ENCODE measurements around the gene TRMT2A.

TRMT2A gene

GRCh38 chr22:20106205-20106848 is 10.7 kb downstream of the TRMT2A start:
- DNase-seq (ENCODE audit: low read depth in 2 of 2) = no peak

DNA sequence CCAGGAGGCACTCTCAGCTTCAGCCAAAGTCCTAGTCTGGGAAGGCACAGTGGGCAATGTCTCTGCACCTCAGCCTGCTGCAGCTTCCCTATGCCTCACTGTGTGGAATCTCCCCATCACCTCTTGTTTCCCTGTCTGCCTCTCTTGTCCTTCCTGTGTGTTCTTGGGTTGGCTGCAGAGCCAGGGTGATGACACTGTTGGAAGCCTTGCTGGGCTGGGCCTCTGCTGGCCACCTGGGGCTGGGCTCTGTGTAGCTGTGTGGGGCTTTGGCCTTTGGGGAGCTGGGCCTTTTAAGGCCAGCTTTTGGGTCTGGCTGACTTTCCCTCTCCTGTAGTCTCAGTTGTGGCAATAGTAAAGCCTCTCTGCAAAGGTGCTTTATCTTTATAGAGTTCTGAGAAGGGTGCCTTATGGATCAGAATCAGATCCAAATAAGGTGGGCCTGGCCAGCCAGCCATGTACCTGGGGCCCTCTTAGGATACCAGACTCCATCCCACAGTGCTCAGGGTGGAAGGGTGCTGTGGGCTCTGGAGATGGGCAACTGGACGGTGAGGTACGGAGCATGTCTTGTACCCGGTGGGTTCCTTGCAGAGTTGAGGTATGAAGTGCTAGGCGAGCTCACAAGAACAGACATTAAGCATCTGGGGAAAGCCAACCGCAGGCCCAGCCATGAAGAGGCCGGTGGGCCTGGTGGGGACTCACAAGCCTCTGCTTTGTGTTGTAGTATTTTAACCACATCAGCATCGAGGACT is 11.4 kb downstream of the TRMT2A start:
- DNase-seq (ENCODE audit: low read depth in 2 of 2) = no peak

DNA sequence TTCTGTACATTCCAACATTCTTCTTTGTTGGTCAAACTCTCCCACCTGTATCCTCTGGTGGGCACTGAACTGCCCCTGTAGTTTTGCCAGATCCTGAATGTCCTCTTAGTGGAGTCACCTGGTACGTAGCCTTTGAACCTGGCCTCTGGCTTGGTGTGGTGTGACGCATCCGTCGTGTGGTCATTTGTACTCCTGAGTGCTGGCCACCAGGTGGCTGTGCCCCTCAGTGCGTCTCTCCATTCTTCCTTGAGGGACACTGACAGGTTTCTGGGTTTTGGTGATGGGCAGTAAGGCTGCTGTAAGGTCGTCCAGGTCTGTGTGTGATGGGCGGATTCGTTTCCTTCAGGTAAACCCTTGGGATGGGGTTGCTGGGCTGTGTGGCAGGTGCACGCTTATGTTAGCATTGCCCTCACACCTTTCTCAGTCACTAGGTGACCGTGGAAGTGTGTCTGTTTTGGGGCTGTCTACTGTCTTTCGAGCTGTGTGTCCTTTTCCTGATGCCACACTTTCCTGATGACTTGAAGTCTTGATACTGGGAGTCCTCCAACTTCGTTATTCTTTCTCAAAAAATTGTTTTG is 14.7 kb downstream of the TRMT2A start:
- no peak for DNase-seq (ENCODE audit: low read depth in 2 of 2)

DNA sequence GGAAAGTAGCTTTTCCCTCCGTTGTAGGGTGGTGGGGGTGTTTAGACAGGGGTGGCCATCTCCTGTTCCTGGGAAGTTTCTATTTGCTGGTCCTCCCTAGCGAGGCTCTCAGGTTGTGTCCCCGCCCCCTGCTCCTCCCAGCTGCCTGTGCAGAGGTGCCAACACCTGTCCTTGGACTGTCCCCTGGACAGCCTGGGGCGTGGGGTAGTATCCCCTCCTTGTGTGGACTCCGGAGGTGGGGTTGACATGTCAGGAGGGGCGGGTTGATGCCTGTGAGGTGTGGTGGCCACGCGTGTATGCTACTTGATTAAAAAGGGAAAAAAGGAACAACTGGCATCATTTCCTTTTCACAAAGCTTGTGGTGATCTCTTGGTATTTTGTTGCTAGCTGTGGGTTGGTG is 15.4 kb downstream of the TRMT2A start:
- DNase-seq (ENCODE audit: low read depth in 2 of 2) = no peak

- DNase-seq (ENCODE audit: low read depth in 2 of 2) = no peak
Measured at GRCh38 chr22:20099099-20099711, 17.8 kb downstream of the TRMT2A start.

GRCh38 chr22:20096574-20097420 is 20.2 kb downstream of the TRMT2A start:
- DNase-seq (ENCODE audit: low read depth in 2 of 2) = no peak

GRCh38 chr22:20095521-20095920 is 21.5 kb downstream of the TRMT2A start:
- DNase-seq (ENCODE audit: low read depth in 2 of 2) = peak in 1 of 2 donors; percentile 34

DNA sequence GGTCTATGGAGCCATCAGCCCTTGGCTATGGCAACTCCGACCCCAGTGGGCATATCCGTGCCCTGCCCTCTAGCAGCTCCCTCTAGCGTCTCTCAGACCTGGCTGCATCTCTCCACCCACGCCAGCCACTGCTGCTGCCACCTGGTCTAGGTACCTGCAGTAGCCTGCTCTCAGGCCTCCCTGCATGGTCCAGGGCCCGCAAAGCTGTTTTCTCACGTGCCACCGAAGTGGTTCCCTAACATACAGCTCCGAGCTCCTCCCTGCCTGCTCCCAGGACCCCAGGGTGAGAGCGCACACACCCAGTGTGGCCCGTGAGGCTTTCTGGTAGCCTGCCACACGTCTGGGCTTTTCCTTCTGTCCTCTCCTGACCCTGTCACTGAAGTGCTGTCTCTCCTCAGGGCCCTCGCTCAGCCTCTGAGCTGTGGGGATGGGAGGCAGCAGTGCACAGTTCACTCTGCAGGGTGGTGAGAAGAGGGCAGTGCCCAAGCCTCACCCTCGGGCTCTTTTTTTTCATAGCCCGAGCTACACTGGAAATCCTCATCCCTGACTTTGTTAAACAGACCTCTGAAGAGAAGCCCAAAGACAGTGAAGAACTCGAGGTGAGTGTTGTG is 22.7 kb downstream of the TRMT2A start:
- no peak for DNase-seq (ENCODE audit: low read depth in 2 of 2)

DNA sequence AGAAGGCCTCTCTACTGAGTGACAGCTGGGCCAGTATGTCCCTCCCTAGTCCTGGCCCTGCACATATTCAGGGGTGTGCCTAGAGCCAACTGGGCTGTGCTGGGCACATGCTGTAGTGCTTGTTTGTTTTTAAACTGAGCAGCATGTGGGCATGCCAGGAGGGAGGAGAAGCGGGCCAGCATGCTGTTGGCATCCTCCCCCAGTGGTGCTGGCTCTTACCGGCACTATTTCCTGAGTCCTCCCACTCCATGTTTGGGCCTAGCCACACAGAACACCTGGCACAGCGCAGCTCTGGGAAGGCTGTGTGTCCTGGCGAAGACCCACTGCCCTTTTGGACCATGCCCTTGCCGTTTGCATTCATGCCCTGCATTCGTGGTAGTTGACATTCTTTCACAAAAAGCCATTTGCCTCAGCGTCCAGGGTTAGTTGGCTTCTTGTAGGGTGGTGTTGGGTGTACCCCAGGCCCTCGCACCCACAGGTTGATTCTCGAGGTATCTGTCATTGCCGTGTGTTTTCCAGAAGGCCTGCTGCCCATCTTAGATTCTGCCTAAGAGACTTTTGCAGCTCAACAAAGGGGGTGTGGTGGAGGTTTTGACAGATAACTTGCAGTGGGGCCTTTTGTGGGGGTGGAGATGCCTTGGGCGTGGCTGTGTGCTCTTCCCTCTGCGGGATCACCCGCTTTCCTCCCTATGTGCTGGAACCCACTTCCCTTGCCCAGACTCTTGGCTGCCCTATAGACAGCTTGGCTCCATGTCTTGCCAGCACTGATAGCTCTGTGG is 23.4 kb downstream of the TRMT2A start:
- DNase-seq (ENCODE audit: low read depth in 2 of 2) = no peak

- no peak for DNase-seq (ENCODE audit: low read depth in 2 of 2)
Measured at GRCh38 chr22:20092477-20092854, 24.6 kb downstream of the TRMT2A start.

- DNase-seq (ENCODE audit: low read depth in 2 of 2) = no peak
Measured at GRCh38 chr22:20091690-20092476, 25.1 kb downstream of the TRMT2A start.

DNA sequence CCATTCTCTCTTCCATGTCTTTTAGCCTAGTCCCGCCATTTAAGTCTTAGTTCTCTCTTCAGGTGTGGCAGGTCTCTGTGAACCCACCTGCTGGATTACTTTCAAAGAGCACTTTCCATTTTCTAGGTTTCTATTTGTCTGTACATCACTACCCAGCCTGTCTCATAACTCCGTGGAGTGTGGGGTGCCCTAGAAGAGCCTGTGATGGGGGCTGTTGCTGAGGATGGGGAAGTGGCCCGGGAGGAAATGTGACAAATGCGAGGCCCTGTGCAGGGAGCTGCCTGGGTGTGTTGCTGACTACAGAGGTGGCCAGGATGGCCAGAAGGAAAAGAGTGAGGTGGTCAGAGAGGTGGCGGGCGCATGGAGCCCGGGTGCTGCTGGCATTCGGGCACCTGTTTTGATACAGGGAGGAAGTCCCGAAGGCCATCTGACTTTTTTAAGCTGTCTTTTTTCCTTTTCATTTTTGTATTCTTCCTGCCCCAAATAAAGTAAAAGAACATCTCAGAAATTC is 26.2 kb downstream of the TRMT2A start:
- no peak for DNase-seq (ENCODE audit: low read depth in 2 of 2)

DNA sequence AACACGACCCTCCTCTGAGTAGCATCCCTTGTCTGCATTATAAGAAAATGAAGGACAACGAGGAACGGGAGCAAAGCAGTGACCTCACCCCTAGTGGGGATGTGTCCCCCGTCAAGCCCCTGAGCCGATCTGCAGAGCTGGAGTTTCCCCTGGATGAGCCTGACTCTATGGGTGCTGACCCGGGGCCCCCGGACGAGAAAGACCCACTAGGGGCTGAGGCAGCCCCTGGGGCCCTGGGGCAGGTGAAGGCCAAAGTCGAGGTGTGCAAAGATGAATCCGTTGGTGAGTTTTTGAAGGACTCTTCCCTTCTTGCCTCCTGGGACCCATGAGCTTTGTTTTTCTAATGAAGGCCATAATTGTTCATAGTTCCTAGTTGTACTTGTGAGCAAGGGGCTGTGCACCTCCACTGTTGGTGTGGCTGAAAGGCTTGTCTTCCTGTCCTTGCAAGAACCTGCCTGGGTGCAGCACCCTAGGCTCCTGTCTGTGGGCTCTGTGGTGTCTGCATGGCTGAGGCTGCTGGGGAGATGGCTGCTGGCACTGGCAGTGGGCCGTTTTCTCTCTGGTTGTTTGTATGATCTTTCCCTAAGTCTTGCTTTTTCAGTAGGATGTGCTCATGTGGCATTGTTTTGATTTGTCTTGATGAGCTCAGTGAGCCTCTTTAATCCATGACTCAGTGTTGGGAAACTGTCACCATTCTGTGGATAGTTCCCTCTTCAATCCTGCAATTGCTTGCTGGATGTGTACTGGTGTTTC is 26.9 kb downstream of the TRMT2A start:
- DNase-seq (ENCODE audit: low read depth in 2 of 2) = no peak

DNA sequence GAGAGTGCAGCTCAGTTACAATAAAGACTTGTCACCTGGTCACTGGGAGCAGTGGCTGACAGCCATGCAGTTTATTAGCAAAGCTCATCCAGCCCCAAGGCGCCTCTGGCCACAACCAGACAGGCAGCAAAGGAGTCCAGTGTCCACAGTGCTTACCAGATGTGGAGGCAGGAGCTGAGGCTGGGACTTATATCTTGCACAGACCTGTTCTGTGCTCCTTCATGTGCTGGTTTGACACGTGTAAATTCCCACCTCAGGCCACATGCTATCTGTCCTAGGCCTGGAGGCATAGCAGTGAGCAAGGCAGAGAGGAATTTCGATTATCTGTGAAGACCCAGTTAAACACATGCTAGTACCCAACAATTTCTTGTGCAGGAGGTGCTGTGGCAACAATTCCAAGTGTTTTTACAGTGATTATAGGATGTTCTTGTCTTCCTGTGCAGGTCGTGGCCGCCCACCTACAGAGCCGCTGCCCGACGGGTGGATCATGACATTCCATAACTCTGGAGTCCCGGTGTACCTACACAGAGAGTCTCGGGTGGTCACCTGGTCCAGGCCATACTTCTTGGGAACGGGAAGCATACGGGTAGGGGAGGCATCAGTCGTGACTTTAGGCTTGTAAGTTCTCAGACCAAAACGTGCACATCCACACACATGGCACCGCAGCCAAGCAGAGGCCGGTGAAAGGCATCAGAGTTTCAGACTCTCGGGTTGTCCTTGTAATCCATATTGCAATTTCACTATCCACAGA is 27.6 kb downstream of the TRMT2A start:
- DNase-seq (ENCODE audit: low read depth in 2 of 2) = no peak

DNA sequence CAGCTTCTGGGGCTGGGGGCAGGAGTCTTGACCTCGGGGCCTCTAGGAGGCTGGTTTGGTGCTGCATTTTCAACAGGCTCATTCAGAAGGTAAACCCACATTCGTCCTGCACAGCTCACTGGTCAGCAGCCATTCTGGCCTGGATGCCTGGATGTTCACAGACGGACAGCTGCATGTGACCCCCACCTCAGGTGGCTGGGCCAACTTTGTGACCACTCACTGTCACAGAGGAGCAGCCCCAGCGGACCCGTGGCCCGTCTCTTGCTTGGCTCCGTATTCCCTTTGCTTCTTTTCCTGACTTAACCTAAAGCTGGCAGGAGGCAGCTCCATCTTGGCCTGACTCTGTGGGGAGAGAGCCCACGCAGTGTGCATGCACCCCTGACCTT is 28.8 kb downstream of the TRMT2A start:
- no peak for DNase-seq (ENCODE audit: low read depth in 2 of 2)

DNA sequence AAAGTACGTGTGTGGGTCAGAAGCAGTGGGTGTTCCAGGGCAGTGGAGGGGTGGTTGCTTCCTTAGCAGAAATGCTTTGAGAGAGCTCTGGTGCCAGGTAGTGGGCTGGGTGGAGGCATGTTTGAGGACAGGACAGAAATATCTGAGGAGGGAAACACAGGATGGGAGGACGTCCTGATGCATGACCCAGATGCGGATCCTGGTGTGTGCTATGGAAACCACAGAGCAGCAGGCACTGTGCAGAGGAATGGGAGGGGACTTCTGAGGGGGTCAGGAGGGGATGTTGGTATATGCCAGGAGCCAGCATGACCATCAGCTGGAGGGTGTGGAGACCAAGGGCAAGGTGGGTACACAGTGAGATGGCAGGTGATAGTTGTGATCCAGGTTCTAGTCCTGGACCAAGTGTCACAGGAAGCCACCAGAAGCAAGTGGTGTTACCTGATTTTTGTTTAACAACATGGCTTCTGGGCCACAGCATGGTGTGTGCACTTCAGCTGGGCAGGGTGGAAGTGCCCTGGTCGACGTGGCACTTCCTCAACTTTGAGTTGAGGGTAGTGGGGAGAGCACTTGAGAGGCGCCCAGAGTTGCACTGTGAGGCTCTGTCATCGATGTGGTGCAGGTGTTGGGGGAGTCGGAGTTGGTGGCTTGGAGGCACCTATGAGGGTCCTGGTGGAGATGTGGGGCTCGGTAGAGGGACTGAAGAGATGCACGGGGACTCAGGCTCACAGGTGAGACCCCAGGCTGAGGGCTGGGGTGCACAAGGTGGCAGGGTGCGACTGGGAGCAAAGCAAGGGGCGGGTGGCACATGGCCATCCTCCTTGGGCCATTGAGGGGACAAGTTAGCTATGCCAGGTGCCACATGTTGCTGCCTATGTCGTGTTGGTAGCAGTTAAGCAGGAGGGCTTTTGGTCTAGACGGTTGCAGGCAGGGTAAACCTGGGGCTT is 29.4 kb downstream of the TRMT2A start:
- DNase-seq (ENCODE audit: low read depth in 2 of 2) = no peak

DNA sequence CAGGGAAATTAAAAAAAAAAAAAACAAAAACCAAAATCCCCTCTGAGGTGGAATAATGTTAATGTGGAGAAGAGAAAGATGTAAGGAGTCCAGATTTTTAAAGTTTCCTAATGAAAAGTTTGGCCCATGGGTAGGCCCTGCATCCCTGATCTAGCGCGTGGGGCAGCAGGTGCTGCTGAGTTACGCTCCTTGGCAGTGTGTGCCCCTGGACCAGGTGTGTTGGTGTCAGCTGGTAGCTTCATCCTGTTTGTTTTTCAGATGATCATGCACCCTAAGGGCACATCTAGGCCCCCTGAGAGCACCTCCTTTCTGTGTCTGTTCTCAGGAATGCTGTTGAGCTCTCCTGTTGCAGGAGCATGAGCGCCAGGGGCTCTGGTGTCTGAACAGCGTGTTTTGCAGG is 30.3 kb downstream of the TRMT2A start:
- no peak for DNase-seq (ENCODE audit: low read depth in 2 of 2)
